CD14-positive monocyte (primary cell): ENCODE results near the gene DAPK1. TPM values are rescaled to one million over a fixed set of nuclear protein-coding genes. Genes with fewer than 3 reads are reported as not detected.

Experiments used
- DNase-seq, 3 donors: peaks; one replicate each; pipeline ENCODE4 v3.0.0-alpha.2; 2011 to 2022
- H2AFZ ChIP-seq: 2 replicates; pipeline ENCODE4 v1.6.0; 2012; ENCODE audit warnings: mild to moderate bottlenecking, low read depth, low read length, inconsistent platforms; ENCODE audit not compliant: insufficient read depth, poor library complexity, severe bottlenecking
- H3K27ac ChIP-seq, 2 donors: 1 replicate in 1 of 2; 2 replicates in 1 of 2; pipeline ENCODE4 v1.5.1; 2012 to 2013; ENCODE audit warnings: low read length in 2 of 2, control low read depth in 1 of 2, inconsistent platforms in 1 of 2, low read depth in 1 of 2, mild to moderate bottlenecking in 1 of 2
- H3K27me3 ChIP-seq, 2 donors: one replicate each; pipeline versions ENCODE4 v1.6.0 to v1.6.1; 2011 to 2013; ENCODE audit warnings: low read length in 2 of 2; ENCODE audit not compliant: control insufficient read depth in 2 of 2, insufficient read depth in 2 of 2
- H3K36me3 ChIP-seq, 2 donors: replicated peaks in 1 of 2; 1 replicate in 1 of 2; 2 replicates in 1 of 2; pipeline versions ENCODE4 v1.5.1 to v1.6.1; 2012 to 2013; ENCODE audit warnings: low read length in 2 of 2, control low read depth in 1 of 2, inconsistent platforms in 1 of 2, mild to moderate bottlenecking in 1 of 2; ENCODE audit not compliant: insufficient read depth in 2 of 2, control insufficient read depth in 1 of 2
- H3K4me1 ChIP-seq, 2 donors: 1 replicate in 1 of 2; 2 replicates in 1 of 2; pipeline versions ENCODE4 v1.5.1 to v1.6.1; 2012 to 2013; ENCODE audit warnings: low read length in 2 of 2, control low read depth in 1 of 2, inconsistent platforms in 1 of 2, mild to moderate bottlenecking in 1 of 2, moderate library complexity in 1 of 2; ENCODE audit not compliant: insufficient read depth in 2 of 2, control insufficient read depth in 1 of 2
- H3K4me2 ChIP-seq: replicated peaks from 2 replicates; pipeline ENCODE3; 2012; ENCODE audit warnings: low read length, moderate library complexity, mild to moderate bottlenecking; ENCODE audit not compliant: poor library complexity, severe bottlenecking; ENCODE audit errors: extremely low read depth
- H3K4me3 ChIP-seq, 3 experiments: fragments of 200-600 bp in 1 of 3; sonication (generic) in 1 of 3; replicated peaks in 1 of 3; 1 replicate in 2 of 3; 2 replicates in 1 of 3; pipeline ENCODE4 v1.5.1; 2011 to 2013; ENCODE audit warnings: low read length in 3 of 3, mild to moderate bottlenecking in 3 of 3, control low read depth in 2 of 3, low read depth in 2 of 3, inconsistent platforms in 1 of 3, moderate library complexity in 1 of 3
- H3K79me2 ChIP-seq: 2 replicates; pipeline ENCODE4 v1.6.0; 2012; ENCODE audit warnings: mild to moderate bottlenecking, control low read depth, inconsistent platforms, low read length, moderate library complexity; ENCODE audit not compliant: insufficient read depth
- H3K9ac ChIP-seq: 2 replicates; pipeline ENCODE4 v1.6.0; 2017; ENCODE audit warnings: low read length, mild to moderate bottlenecking; ENCODE audit not compliant: insufficient read depth, poor library complexity, severe bottlenecking
- H3K9me3 ChIP-seq, 2 donors: replicated peaks in 1 of 2; 1 replicate in 1 of 2; 2 replicates in 1 of 2; pipeline versions ENCODE4 v1.5.1 to v1.6.1; 2012 to 2013; ENCODE audit warnings: low read length in 2 of 2, control low read depth in 1 of 2; ENCODE audit not compliant: control insufficient read depth in 1 of 2, insufficient read depth in 1 of 2
- H4K20me1 ChIP-seq: 2 replicates; pipeline ENCODE4 v1.6.0; 2012; ENCODE audit warnings: mild to moderate bottlenecking, low read length, control low read depth, moderate library complexity; ENCODE audit not compliant: insufficient read depth
- H3K27ac Mint-ChIP-seq, 7 donors: one replicate each; pipeline ENCODE4 v1.8.0; 2020; ENCODE audit warnings: mild to moderate bottlenecking in 7 of 7, mixed read lengths in 7 of 7, moderate library complexity in 6 of 7, inconsistent platforms in 2 of 7
- H3K27me3 Mint-ChIP-seq, 3 donors: one replicate each; pipeline ENCODE4 v1.8.0; 2021 to 2022; ENCODE audit warnings: low read depth in 3 of 3, mild to moderate bottlenecking in 3 of 3, mixed read lengths in 3 of 3, moderate library complexity in 3 of 3, inconsistent platforms in 1 of 3
- H3K36me3 Mint-ChIP-seq, 2 donors: one replicate each; pipeline ENCODE4 v1.8.0; 2020; ENCODE audit warnings: mixed read lengths in 2 of 2, inconsistent platforms in 1 of 2, mild to moderate bottlenecking in 1 of 2
- H3K4me1 Mint-ChIP-seq: one replicate; pipeline ENCODE4 v1.8.0; 2020; ENCODE audit warnings: mild to moderate bottlenecking, mixed read lengths
- H3K4me3 Mint-ChIP-seq, 2 donors: one replicate each; pipeline ENCODE4 v1.8.0; 2020; ENCODE audit warnings: mild to moderate bottlenecking in 2 of 2, mixed read lengths in 2 of 2, moderate library complexity in 1 of 2
- H3K9me3 Mint-ChIP-seq, 7 donors: one replicate each; pipeline ENCODE4 v1.8.0; 2020 to 2022; ENCODE audit warnings: mixed read lengths in 7 of 7, mild to moderate bottlenecking in 6 of 7, moderate library complexity in 6 of 7, inconsistent platforms in 2 of 7
- WGBS: methylation state at CpG from one replicate; pipeline ENCODE4 v1.1.5; 2013; ENCODE audit warnings: missing lambda C conversion rate; ENCODE audit not compliant: insufficient coverage; 5-methylcytosine and 5-hydroxymethylcytosine counted together
- intact Hi-C, 2 donors: fragments of 100-400 bp; cut with micrococcal nuclease; formaldehyde crosslinking; loops; one replicate each; pipeline versions ENCODE4 v1.15.0 to v1.15.1; 2023
- polyA plus RNA-seq, 3 donors: library from polyadenylated mRNA; depleted of rRNA in 1 of 3; unstranded in 2 of 3; stranded (reverse) in 1 of 3; fragments of 300-500 nt in 2 of 3; fragments of >200 nt in 1 of 3; fragmentation: Illumina TruSeq in 2 of 3; gene quantifications; 1 replicate in 2 of 3; 2 replicates in 1 of 3; pipeline ENCODE4 v1.2.3, GENCODE V29; 2012 to 2021
- TF ChIP-seq, protein P1 (sequence below): fragments of 200-600 bp; IDR thresholded peaks from one replicate; pipeline ENCODE4 v1.8.0; 2022; ENCODE audit warnings: antibody characterized with exemption, mild to moderate bottlenecking

Gene DAPK1
- polyA plus RNA-seq, 3 donors: 24.1 to 102 (median 44.4) TPM

DNA sequence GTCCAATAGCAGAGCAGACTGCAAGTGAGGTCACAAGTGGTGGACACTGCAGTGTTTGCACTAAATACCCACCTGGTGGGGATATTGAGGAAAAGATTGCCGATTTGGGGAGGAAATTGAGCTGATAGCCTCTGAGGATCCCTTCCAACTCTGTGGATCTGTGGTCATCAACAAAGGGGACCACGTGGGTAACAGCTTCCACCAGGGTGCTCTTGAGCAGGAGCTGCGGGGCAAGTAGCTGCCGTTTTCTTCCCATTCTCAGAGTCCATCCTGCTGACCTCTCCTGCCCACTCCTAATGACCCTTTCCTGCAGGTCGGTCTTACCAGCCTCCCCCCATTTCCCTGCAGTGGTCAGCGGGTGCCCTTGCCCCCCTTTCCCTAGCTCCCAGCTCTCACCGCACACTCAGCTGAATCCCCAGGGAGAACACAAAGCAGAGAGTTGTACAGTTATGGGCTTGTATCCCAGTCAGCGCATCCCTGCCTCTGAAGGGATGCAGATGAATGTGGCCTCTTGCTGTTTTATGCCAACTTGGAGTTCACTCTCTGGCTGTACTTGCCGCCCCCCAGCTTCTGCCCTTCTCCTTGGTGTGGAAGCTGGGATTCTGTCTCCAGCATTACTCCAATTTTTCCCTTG, 18.0 kb downstream of the DAPK1 start:
- no peak for DNase-seq
- peaks cover 50 to 52% of the 10 kb centered on the region in 2 donors for H3K36me3 Mint-ChIP-seq
- H3K4me1 ChIP-seq: peaks cover 79 to 83% of the 10 kb centered on the region in 2 donors
- no peak overlapping the region for H2AFZ ChIP-seq
- TF ChIP-seq, protein P1, sequence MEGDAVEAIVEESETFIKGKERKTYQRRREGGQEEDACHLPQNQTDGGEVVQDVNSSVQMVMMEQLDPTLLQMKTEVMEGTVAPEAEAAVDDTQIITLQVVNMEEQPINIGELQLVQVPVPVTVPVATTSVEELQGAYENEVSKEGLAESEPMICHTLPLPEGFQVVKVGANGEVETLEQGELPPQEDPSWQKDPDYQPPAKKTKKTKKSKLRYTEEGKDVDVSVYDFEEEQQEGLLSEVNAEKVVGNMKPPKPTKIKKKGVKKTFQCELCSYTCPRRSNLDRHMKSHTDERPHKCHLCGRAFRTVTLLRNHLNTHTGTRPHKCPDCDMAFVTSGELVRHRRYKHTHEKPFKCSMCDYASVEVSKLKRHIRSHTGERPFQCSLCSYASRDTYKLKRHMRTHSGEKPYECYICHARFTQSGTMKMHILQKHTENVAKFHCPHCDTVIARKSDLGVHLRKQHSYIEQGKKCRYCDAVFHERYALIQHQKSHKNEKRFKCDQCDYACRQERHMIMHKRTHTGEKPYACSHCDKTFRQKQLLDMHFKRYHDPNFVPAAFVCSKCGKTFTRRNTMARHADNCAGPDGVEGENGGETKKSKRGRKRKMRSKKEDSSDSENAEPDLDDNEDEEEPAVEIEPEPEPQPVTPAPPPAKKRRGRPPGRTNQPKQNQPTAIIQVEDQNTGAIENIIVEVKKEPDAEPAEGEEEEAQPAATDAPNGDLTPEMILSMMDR: no peak
- no peaks in the 10 kb centered on the region for H3K9me3 ChIP-seq
- intact Hi-C loops: loop anchor here in 1 of 2 donors (2.0 to 5.0 kb wide), 2 partner anchors 13 to 42 kb away; no protein-coding TSS in a partner anchor
- peaks cover 40% of the 10 kb centered on the region for H3K79me2 ChIP-seq
- peak overlapping the region in 1 of 3 experiments; percentile 52 for H3K4me3 ChIP-seq
- H3K27ac Mint-ChIP-seq: peak overlapping the region; percentile 93 to 99 (median 98)
- 88% methylated on average over 7 of the region's 9 CpGs for whole genome bisulfite sequencing
- H4K20me1 ChIP-seq: peaks cover 16% of the 10 kb centered on the region
- H3K4me3 Mint-ChIP-seq: peak overlapping the region; percentile 18 to 87
- H3K36me3 ChIP-seq: peaks cover 6 to 24% of the 10 kb centered on the region in 2 donors
- no peaks in the 10 kb centered on the region for H3K27me3 ChIP-seq
- peak overlapping the region; percentile 51 for H3K4me2 ChIP-seq
- H3K27ac ChIP-seq: peak overlapping the region; percentile 88
- peaks cover 0 to 2% (median 0%) of the 10 kb centered on the region in 3 donors for H3K27me3 Mint-ChIP-seq
- peak overlapping the region; percentile 55 for H3K9ac ChIP-seq
- H3K4me1 Mint-ChIP-seq: peaks cover 89% of the 10 kb centered on the region
- H3K9me3 Mint-ChIP-seq: peaks cover 0 to 3% (median 0%) of the 10 kb centered on the region in 7 donors

DNA sequence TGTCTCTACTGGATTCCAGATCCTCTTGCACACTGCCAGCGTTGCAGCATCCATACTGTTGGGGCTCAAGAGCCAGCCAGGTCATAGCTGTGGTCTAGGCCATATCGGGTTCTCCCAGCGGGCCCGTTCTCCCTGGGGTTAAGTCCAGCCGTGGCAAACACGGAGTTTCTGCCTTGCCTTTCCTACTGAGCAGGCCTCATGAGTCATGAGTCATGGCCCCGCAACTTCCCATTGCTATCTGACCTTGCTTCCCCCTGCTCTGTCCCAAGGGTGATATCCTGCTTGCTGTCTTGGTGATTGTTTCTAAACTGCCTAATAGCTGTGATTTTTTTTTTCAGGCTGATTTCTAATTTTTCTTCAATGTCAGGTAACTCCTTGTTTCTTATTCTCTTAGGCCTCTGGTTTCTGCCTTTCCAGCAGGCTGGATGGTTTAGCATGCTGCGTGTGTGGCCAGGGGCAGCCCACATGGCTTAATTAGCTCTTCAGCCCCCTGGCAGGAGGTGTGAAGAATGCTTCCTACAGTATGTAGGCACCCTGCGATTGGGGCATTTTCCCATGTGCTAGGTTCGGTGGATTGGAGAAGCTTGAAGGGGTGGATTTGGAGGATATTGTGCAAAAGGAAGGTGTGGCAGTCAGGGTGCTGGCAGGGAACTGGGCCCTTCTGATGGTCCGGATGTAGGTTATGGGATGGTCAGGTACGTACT, 18.7 kb downstream of the DAPK1 start:
- Histone ChIP-seq H3K79me2 (peaks cover 33% of the 10 kb centered on the region), H2AFZ (no peak overlapping the region), H3K36me3 (peaks cover 0 to 22% of the 10 kb centered on the region in 2 donors), H3K4me2 (peak overlapping the region; percentile 51), H3K4me1 (peaks cover 79 to 83% of the 10 kb centered on the region in 2 donors), H3K9ac (peak overlapping the region; percentile 55), H3K27ac (peak overlapping the region; percentile 88), H3K27me3 (no peaks in the 10 kb centered on the region), H3K9me3 (no peaks in the 10 kb centered on the region), H4K20me1 (peaks cover 19% of the 10 kb centered on the region), H3K4me3 (peak overlapping the region in 1 of 3 experiments; percentile 52)
- Mint-ChIP-seq H3K36me3 (peaks cover 49 to 50% of the 10 kb centered on the region in 2 donors), H3K4me1 (peaks cover 85% of the 10 kb centered on the region), H3K9me3 (peaks cover 0 to 3% (median 0%) of the 10 kb centered on the region in 7 donors), H3K27ac (peak overlapping the region; percentile 93 to 99 (median 98)), H3K27me3 (peaks cover 0 to 2% (median 0%) of the 10 kb centered on the region in 3 donors), H3K4me3 (peak overlapping the region; percentile 18 to 87)
- DNase-seq: peak; percentile 94 to 97 (median 97)
- intact Hi-C loops: loop anchor here in 1 of 2 donors (2.0 to 5.0 kb wide), 2 partner anchors 14 to 41 kb away; no protein-coding TSS in a partner anchor
- 2% methylated on average over 11 of the region's 12 CpGs for WGBS
- TF ChIP-seq, protein P1: no peak
